GM12873 (cell line): ENCODE data around the gene ZNF609.

Experiments used
- CTCF ChIP-seq: IDR thresholded peaks from 2 replicates; pipeline ENCODE4 v1.5.1; 2012; ENCODE audit warnings: low read depth, mild to moderate bottlenecking, moderate library complexity, low read length, control low read depth; ENCODE audit not compliant: insufficient read depth; ENCODE audit errors: missing control alignments

ZNF609 gene

GRCh38 chr15:64503640-64504039, 43.3 kb downstream of the ZNF609 start:
- TF ChIP-seq CTCF, result no peak

- TF ChIP-seq CTCF, result no peak
Observed at GRCh38 chr15:64507293-64507802, 47.0 kb downstream of the ZNF609 start.

- no peak for TF ChIP-seq CTCF
Observed at GRCh38 chr15:64507845-64508244, 47.5 kb downstream of the ZNF609 start.

- no peak for TF ChIP-seq CTCF
Observed at GRCh38 chr15:64513823-64514222, 53.4 kb downstream of the ZNF609 start.

- TF ChIP-seq CTCF, result no peak
Observed at GRCh38 chr15:64515196-64515595, 54.8 kb downstream of the ZNF609 start.

GRCh38 chr15:64515825-64516224, 55.4 kb downstream of the ZNF609 start:
- TF ChIP-seq CTCF, result no peak

GRCh38 chr15:64519897-64520296, 59.5 kb downstream of the ZNF609 start:
- no peak for TF ChIP-seq CTCF

GRCh38 chr15:64521201-64521600, 60.8 kb downstream of the ZNF609 start:
- no peak for TF ChIP-seq CTCF
